Measurements from ENCODE around the gene CYP11A1. TPM values are rescaled to one million over a fixed set of nuclear protein-coding genes. Genes with fewer than 3 reads are reported as not detected.

CYP11A1 gene
- total RNA-seq, 1 donor from 2014 or later, result 0.43 TPM

DNA sequence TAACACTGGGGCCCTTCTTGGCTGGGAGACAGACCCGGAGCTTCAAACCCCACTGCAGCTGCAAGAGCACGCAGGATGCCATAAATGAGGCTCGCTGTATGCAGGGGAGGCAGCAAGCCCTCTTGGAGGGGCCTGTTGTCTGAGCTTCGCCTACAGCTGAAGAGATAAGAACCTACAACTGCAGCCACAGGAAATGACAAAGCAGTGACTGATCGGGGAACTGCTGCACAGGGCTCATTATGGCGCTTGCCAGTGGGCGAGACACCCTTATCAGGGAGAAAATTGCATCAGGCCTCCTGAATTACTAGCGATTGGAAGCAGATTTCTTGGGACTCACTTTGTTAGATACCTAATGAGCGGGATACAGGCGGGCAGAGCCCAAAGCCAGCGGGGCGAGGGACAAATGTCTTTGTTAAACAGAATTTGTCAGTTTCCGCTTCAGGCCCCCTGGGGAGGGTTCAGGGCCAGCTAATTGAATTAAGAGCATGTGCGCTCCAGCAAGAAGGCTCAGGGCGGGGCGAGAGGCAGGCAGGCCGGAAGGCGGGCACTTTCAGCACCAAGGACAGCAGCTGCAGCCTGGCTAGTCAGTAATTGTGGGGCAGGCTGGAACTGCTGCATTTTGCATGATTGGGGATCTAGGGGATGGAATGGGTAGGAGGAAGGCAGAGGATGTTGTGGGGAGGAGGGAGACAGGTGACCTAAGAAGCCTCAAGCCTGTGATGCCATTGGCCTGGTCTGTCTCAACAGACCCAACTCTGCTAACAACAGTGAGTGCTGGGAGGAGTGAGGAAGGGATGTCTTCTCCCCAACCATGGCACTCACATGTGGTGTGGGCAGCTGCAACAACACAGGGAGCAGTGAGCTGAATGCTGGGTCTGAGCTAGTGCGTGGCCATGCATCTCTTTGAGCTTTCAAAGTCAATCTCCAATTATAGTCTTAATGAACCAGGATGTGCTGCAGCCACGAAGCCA is 76.1 kb downstream of the CYP11A1 start:
- Histone ChIP-seq H3K36me3 (ENCODE audit: insufficient read depth, low read length) (no peaks in the 10 kb centered on the region), H3K4me2 (ENCODE audit: low read length) (peak overlapping the region; percentile 81), H2AFZ (ENCODE audit: low read depth, low read length) (peak overlapping the region; percentile 43), H3K4me1 (ENCODE audit: insufficient read depth, low read length) (peaks cover 18% of the 10 kb centered on the region), H3K4me3 (ENCODE audit: insufficient read depth, low read depth, low read length) (peak overlapping the region; percentile 21), H3K9me3 (ENCODE audit: insufficient read depth, low read depth, low read length) (no peaks in the 10 kb centered on the region), H3K27ac (ENCODE audit: low read depth, low read length) (no peak overlapping the region), H3K79me2 (ENCODE audit: insufficient read depth, low read length) (no peaks in the 10 kb centered on the region), H3K27me3 (ENCODE audit: insufficient read depth, low read length) (peaks cover 22% of the 10 kb centered on the region), H4K20me1 (ENCODE audit: insufficient read depth, low read length) (no peaks in the 10 kb centered on the region), H3K9ac (ENCODE audit: low read length) (no peak overlapping the region)
- no peak for TF ChIP-seq EZH2 (IDR thresholded peaks at IDR 0.05; ENCODE audit: insufficient read depth, low read length)
- TF ChIP-seq, protein P1, sequence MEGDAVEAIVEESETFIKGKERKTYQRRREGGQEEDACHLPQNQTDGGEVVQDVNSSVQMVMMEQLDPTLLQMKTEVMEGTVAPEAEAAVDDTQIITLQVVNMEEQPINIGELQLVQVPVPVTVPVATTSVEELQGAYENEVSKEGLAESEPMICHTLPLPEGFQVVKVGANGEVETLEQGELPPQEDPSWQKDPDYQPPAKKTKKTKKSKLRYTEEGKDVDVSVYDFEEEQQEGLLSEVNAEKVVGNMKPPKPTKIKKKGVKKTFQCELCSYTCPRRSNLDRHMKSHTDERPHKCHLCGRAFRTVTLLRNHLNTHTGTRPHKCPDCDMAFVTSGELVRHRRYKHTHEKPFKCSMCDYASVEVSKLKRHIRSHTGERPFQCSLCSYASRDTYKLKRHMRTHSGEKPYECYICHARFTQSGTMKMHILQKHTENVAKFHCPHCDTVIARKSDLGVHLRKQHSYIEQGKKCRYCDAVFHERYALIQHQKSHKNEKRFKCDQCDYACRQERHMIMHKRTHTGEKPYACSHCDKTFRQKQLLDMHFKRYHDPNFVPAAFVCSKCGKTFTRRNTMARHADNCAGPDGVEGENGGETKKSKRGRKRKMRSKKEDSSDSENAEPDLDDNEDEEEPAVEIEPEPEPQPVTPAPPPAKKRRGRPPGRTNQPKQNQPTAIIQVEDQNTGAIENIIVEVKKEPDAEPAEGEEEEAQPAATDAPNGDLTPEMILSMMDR (IDR thresholded peaks at IDR 0.05; ENCODE audit: insufficient read depth, low read depth, low read length), result no peak
- Mint-ChIP-seq H3K4me1 (ENCODE audit: low read depth, unreplicated experiment) (peaks cover 13% of the 10 kb centered on the region), H3K27ac (ENCODE audit: unreplicated experiment) (peak overlapping the region; percentile 75), H3K36me3 (ENCODE audit: low read depth, unreplicated experiment) (peaks cover 3% of the 10 kb centered on the region), H3K9me3 (ENCODE audit: unreplicated experiment) (peaks cover 4% of the 10 kb centered on the region), H3K27me3 (ENCODE audit: low read depth, unreplicated experiment) (peaks cover 42% of the 10 kb centered on the region), H3K4me3 (ENCODE audit: unreplicated experiment) (peak overlapping the region; percentile 62)
- FAIRE-seq (peak; percentile 39), DNase-seq (ENCODE audit: low read depth) (peak; percentile 75)

DNA sequence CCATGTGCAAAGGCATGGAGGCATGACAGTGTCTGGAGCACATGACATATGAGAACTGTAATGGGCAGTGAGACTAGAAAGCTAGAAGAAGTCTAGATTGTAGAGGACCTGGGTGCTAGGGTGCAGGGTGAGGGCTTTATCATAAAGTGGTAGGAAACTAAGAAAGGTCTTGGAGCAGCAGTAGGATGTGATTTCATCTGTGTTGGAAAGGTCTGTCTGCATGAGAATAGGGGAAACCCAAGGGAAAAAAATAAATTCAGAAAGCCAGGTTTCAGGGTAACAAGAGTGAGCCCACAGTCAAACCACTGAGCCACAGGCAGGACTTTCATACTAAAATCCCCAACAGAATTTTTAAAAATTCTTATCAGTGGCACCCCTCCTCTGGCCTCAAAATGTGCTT is 76.8 kb downstream of the CYP11A1 start:
- Histone ChIP-seq H2AFZ (ENCODE audit: low read depth, low read length) (no peak overlapping the region), H3K4me2 (ENCODE audit: low read length) (peak overlapping the region; percentile 81), H3K79me2 (ENCODE audit: insufficient read depth, low read length) (no peaks in the 10 kb centered on the region), H3K9me3 (ENCODE audit: insufficient read depth, low read depth, low read length) (no peaks in the 10 kb centered on the region), H4K20me1 (ENCODE audit: insufficient read depth, low read length) (no peaks in the 10 kb centered on the region), H3K9ac (ENCODE audit: low read length) (no peak overlapping the region), H3K27ac (ENCODE audit: low read depth, low read length) (no peak overlapping the region), H3K36me3 (ENCODE audit: insufficient read depth, low read length) (no peaks in the 10 kb centered on the region), H3K4me1 (ENCODE audit: insufficient read depth, low read length) (peaks cover 18% of the 10 kb centered on the region), H3K27me3 (ENCODE audit: insufficient read depth, low read length) (peaks cover 21% of the 10 kb centered on the region), H3K4me3 (ENCODE audit: insufficient read depth, low read depth, low read length) (no peak overlapping the region)
- Mint-ChIP-seq H3K9me3 (ENCODE audit: unreplicated experiment) (peaks cover 4% of the 10 kb centered on the region), H3K4me1 (ENCODE audit: low read depth, unreplicated experiment) (peaks cover 13% of the 10 kb centered on the region), H3K36me3 (ENCODE audit: low read depth, unreplicated experiment) (peaks cover 3% of the 10 kb centered on the region), H3K27ac (ENCODE audit: unreplicated experiment) (no peak overlapping the region), H3K27me3 (ENCODE audit: low read depth, unreplicated experiment) (peaks cover 43% of the 10 kb centered on the region), H3K4me3 (ENCODE audit: unreplicated experiment) (no peak overlapping the region)
- TF ChIP-seq EZH2 (IDR thresholded peaks at IDR 0.05; ENCODE audit: insufficient read depth, low read length), result no peak
- TF ChIP-seq, protein P1 (IDR thresholded peaks at IDR 0.05; ENCODE audit: insufficient read depth, low read depth, low read length), result no peak
- no peak for FAIRE-seq
- DNase-seq (ENCODE audit: low read depth), result no peak

DNA sequence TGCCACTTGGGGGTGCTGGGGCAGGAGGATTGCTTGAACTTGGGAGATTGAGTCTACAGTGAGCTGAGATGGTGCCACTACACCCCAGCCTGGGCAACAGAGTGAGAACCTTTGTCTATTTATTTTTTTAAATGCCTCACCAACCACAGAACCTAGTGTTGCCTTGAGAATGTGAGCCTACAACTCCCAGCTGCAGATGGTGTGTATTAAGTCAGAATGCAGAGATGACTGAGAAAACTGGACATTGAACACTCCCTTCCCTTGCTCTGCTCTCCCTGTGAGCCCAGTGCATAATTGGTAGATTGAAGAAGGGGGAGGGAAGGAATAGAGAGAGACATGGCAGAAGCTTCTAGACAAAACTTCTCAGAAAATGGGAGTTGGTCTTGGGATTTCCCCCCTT is 77.8 kb downstream of the CYP11A1 start:
- peaks cover 18% of the 10 kb centered on the region for H3K4me1 ChIP-seq (ENCODE audit: insufficient read depth, low read length)
- H4K20me1 ChIP-seq (ENCODE audit: insufficient read depth, low read length), result no peaks in the 10 kb centered on the region
- no peaks in the 10 kb centered on the region for H3K9me3 ChIP-seq (ENCODE audit: insufficient read depth, low read depth, low read length)
- H3K9me3 Mint-ChIP-seq (ENCODE audit: unreplicated experiment), result no peaks in the 10 kb centered on the region
- no peak overlapping the region for H3K4me3 Mint-ChIP-seq (ENCODE audit: unreplicated experiment)
- no peak overlapping the region for H3K9ac ChIP-seq (ENCODE audit: low read length)
- H2AFZ ChIP-seq (ENCODE audit: low read depth, low read length), result no peak overlapping the region
- H3K27me3 ChIP-seq (ENCODE audit: insufficient read depth, low read length), result peaks cover 19% of the 10 kb centered on the region
- H3K27me3 Mint-ChIP-seq (ENCODE audit: low read depth, unreplicated experiment), result peaks cover 43% of the 10 kb centered on the region
- H3K27ac Mint-ChIP-seq (ENCODE audit: unreplicated experiment), result no peak overlapping the region
- H3K36me3 Mint-ChIP-seq (ENCODE audit: low read depth, unreplicated experiment), result no peaks in the 10 kb centered on the region
- FAIRE-seq (no peak), DNase-seq (ENCODE audit: low read depth) (no peak)
- H3K4me1 Mint-ChIP-seq (ENCODE audit: low read depth, unreplicated experiment), result peaks cover 13% of the 10 kb centered on the region
- TF ChIP-seq, protein P1 (IDR thresholded peaks at IDR 0.05; ENCODE audit: insufficient read depth, low read depth, low read length), result no peak
- no peak for TF ChIP-seq EZH2 (IDR thresholded peaks at IDR 0.05; ENCODE audit: insufficient read depth, low read length)
- H3K36me3 ChIP-seq (ENCODE audit: insufficient read depth, low read length), result no peaks in the 10 kb centered on the region
- no peaks in the 10 kb centered on the region for H3K79me2 ChIP-seq (ENCODE audit: insufficient read depth, low read length)
- no peak overlapping the region for H3K4me2 ChIP-seq (ENCODE audit: low read length)
- H3K27ac ChIP-seq (ENCODE audit: low read depth, low read length), result no peak overlapping the region
- no peak overlapping the region for H3K4me3 ChIP-seq (ENCODE audit: insufficient read depth, low read depth, low read length)
